SHP77 (cell line): Measurements from ENCODE around the gene PILRB.

ENCODE experiments used
- DNase-seq, 2 experiments: peaks; one replicate each; lab custom pipeline; 2025; lab: John Stamatoyannopoulos, UW

The PILRB gene

GRCh38 chr7:100407285-100408180, 49.6 kb downstream of the PILRB start:
- peak; percentile 14 to 52 for DNase-seq

- no peak for DNase-seq
Measured at GRCh38 chr7:100411101-100411500, 53.2 kb downstream of the PILRB start.

GRCh38 chr7:100413346-100413745, 55.4 kb downstream of the PILRB start:
- no peak for DNase-seq

GRCh38 chr7:100413889-100414288, 56.0 kb downstream of the PILRB start:
- no peak for DNase-seq

GRCh38 chr7:100415448-100415847, 57.5 kb downstream of the PILRB start:
- no peak for DNase-seq
